Pancreas (tissue), 10 donors: ENCODE data around the gene AGGF1. TPM values are rescaled to one million over a fixed set of nuclear protein-coding genes. Genes with fewer than 3 reads are reported as not detected.

Experiments used
- ATAC-seq, 4 donors: fragments of 200-7000 bp; cut with Tn5 transposase; one replicate each; pipeline versions ENCODE4 v1.8.0 to v1.9.1; 2020; ENCODE audit warnings: mild to moderate bottlenecking in 4 of 4, moderate library complexity in 4 of 4
- DNase-seq, 6 donors: peaks; one replicate each; pipeline ENCODE4 v3.0.0-alpha.2; 2020
- FAIRE-seq: peaks from 2 replicates; lab custom pipeline; 2012; peaks lifted over from hg19 to GRCh38; lab: Jason Lieb, UNC
- H3K27ac ChIP-seq, 4 donors: fragments of 200-600 bp; sonication (generic); 1 replicate in 3 of 4; 2 replicates in 1 of 4; pipeline versions ENCODE4 v1.5.0 to v1.8.0; 2020
- H3K27me3 ChIP-seq, 4 donors: fragments of 200-600 bp; one replicate each; pipeline ENCODE4 v1.8.0; 2021
- H3K36me3 ChIP-seq, 3 donors: fragments of 200-600 bp; sonication (generic) in 1 of 3; one replicate each; pipeline versions ENCODE4 v1.5.0 to v1.8.0; 2020 to 2021
- H3K4me1 ChIP-seq, 3 donors: fragments of 200-600 bp; one replicate each; pipeline ENCODE4 v1.8.0; 2021
- H3K4me3 ChIP-seq, 4 donors: fragments of 200-600 bp; sonication (generic) in 2 of 4; one replicate each; pipeline versions ENCODE4 v1.5.0 to v1.8.0; 2020 to 2021
- H3K9me3 ChIP-seq, 4 donors: fragments of 200-600 bp; one replicate each; pipeline ENCODE4 v1.8.0; 2021
- CTCF ChIP-seq, 4 donors: fragments of 200-600 bp; sonication (generic) in 3 of 4; IDR thresholded peaks; one replicate each; pipeline versions ENCODE4 v1.5.0 to v1.8.0; 2021; ENCODE audit warnings: antibody characterized with exemption in 4 of 4
- WGBS, 2 donors: extraction: QIAGEN DNeasy Blood & Tissue Kit; methylation state at CpG; one replicate each; pipeline ENCODE4 v1.1.7; 2013; 5-methylcytosine and 5-hydroxymethylcytosine counted together
- intact Hi-C, 3 donors: fragments of 100-400 bp; cut with DNase I; formaldehyde crosslinking; loops; one replicate each; pipeline versions ENCODE4 v1.11.1 to v1.14.2; 2022
- polyA plus RNA-seq, 2 donors: library from polyadenylated mRNA; stranded (reverse); fragments of 200-250 nt; gene quantifications; one replicate each; pipeline ENCODE4 v1.2.3, GENCODE V29; 2013
- total RNA-seq, 6 donors: library from RNA; stranded (reverse); fragmentation: NEBNext Ultra II Directional in 4 of 6; extraction: Animal tissue kit (Norgen Biotek cat#: 25700) in 4 of 6; gene quantifications; one replicate each; pipeline versions ENCODE4 v1.2.1 to v1.2.4, GENCODE V29; 2021 to 2023
- donor health status: healthy with polysubstance abuse.
- donor health status: DM: no; HTN: no; CAD: no; lungs with moderate emphysema.
- donor health status: DM: no; HTN: no; CAD: no.
- donor health status: control.
- donor health status: control.
- donor health status: Bipolar disorder and iron deficiency.
- donor health status: DM: yes; HTN: yes; CAD: no.
- donor health status: DM: no; HTN: no; CAD: no.
- donor health status: DM: no; HTN: no; CAD: no.
- donor health status: DM: yes; HTN: yes; CAD: no.

AGGF1 gene
- total and polyA plus RNA-seq, 8 donors: 3.7 to 12.9 (median 8.5) TPM

GRCh38 chr5:77087484-77088261 lies 57.5 kb downstream of the AGGF1 start:
- intact Hi-C loops: no loop called here
- Histone ChIP-seq H3K4me3 (peak overlapping the region in 3 of 4 donors; percentile 59 to 94 (median 87)), H3K27ac (peak overlapping the region; percentile 88 to 99 (median 96)), H3K27me3 (no peaks in the 10 kb centered on the region), H3K36me3 (no peaks in the 10 kb centered on the region), H3K4me1 (peaks cover 9 to 23% (median 15%) of the 10 kb centered on the region in 3 donors), H3K9me3 (no peaks in the 10 kb centered on the region)
- FAIRE-seq: no peak
- 5 to 7% methylated on average over 16 of the region's 16 CpGs for WGBS, 2 donors
- ATAC-seq: peak; percentile 31 to 39 (median 34)
- peak in 5 of 6 donors; percentile 12 to 64 (median 38) for DNase-seq
- no peak for TF ChIP-seq CTCF (IDR thresholded peaks at IDR 0.05)

GRCh38 chr5:77095189-77095588 lies 65.0 kb downstream of the AGGF1 start:
- no peaks in the 10 kb centered on the region for H3K9me3 ChIP-seq
- no peaks in the 10 kb centered on the region for H3K27me3 ChIP-seq
- no peak overlapping the region for H3K4me3 ChIP-seq
- DNase-seq (no peak), ATAC-seq (no peak), FAIRE-seq (no peak)
- no peaks in the 10 kb centered on the region for H3K36me3 ChIP-seq
- 81 to 86% methylated on average over 4 of the region's 4 CpGs for WGBS, 2 donors
- no peak for TF ChIP-seq CTCF (IDR thresholded peaks at IDR 0.05)
- H3K27ac ChIP-seq: no peak overlapping the region
- H3K4me1 ChIP-seq: no peaks in the 10 kb centered on the region
- intact Hi-C loops: no loop called here

- Histone ChIP-seq H3K36me3 (peaks cover 0 to 4% (median 0%) of the 10 kb centered on the region in 3 donors), H3K9me3 (no peaks in the 10 kb centered on the region), H3K27me3 (no peaks in the 10 kb centered on the region), H3K4me1 (no peaks in the 10 kb centered on the region), H3K4me3 (no peak overlapping the region), H3K27ac (no peak overlapping the region)
- intact Hi-C loops: no loop called here
- ATAC-seq (no peak), DNase-seq (no peak), FAIRE-seq (no peak)
- 86 to 90% methylated on average over 4 of the region's 4 CpGs for WGBS, 2 donors
- no peak for TF ChIP-seq CTCF (IDR thresholded peaks at IDR 0.05)
Measured at GRCh38 chr5:77101298-77101697, 71.1 kb downstream of the AGGF1 start.

- ATAC-seq (no peak), DNase-seq (no peak), FAIRE-seq (no peak)
- Histone ChIP-seq H3K9me3 (no peaks in the 10 kb centered on the region), H3K36me3 (peaks cover 0 to 4% (median 0%) of the 10 kb centered on the region in 3 donors), H3K4me1 (no peaks in the 10 kb centered on the region), H3K4me3 (no peak overlapping the region), H3K27ac (no peak overlapping the region), H3K27me3 (no peaks in the 10 kb centered on the region)
- WGBS, 2 donors: 92 to 95% methylated on average over 7 of the region's 7 CpGs
- intact Hi-C loops: no loop called here
- no peak for TF ChIP-seq CTCF (IDR thresholded peaks at IDR 0.05)
Measured at GRCh38 chr5:77102549-77102948, 72.3 kb downstream of the AGGF1 start.

- DNase-seq (no peak), FAIRE-seq (no peak), ATAC-seq (no peak)
- no peak for TF ChIP-seq CTCF (IDR thresholded peaks at IDR 0.05)
- no peaks in the 10 kb centered on the region for H3K4me1 ChIP-seq
- no peak overlapping the region for H3K27ac ChIP-seq
- intact Hi-C loops: no loop called here
- H3K36me3 ChIP-seq: peaks cover 0 to 4% (median 0%) of the 10 kb centered on the region in 3 donors
- 92 to 100% methylated on average over 1 of the region's 1 CpG for WGBS, 2 donors
- no peak overlapping the region for H3K4me3 ChIP-seq
- H3K27me3 ChIP-seq: no peaks in the 10 kb centered on the region
- H3K9me3 ChIP-seq: no peaks in the 10 kb centered on the region
Measured at GRCh38 chr5:77103457-77103856, 73.3 kb downstream of the AGGF1 start.
